K562 treated with DMSO at 1 percent for 4 hours (cell line): ENCODE measurements around the gene TSPAN4. TPM values are rescaled to one million over a fixed set of nuclear protein-coding genes. Genes with fewer than 3 reads are reported as not detected.

Experiments
- total RNA-seq: library from RNA; unstranded; fragments of 300-600 nt; gene quantifications from 2 replicates; pipeline ENCODE4 v1.2.3, GENCODE V29; 2022; ENCODE audit not compliant: insufficient read depth

TSPAN4 gene
- total RNA-seq = 21.7 and 23.7 TPM in 2 replicates

DNA sequence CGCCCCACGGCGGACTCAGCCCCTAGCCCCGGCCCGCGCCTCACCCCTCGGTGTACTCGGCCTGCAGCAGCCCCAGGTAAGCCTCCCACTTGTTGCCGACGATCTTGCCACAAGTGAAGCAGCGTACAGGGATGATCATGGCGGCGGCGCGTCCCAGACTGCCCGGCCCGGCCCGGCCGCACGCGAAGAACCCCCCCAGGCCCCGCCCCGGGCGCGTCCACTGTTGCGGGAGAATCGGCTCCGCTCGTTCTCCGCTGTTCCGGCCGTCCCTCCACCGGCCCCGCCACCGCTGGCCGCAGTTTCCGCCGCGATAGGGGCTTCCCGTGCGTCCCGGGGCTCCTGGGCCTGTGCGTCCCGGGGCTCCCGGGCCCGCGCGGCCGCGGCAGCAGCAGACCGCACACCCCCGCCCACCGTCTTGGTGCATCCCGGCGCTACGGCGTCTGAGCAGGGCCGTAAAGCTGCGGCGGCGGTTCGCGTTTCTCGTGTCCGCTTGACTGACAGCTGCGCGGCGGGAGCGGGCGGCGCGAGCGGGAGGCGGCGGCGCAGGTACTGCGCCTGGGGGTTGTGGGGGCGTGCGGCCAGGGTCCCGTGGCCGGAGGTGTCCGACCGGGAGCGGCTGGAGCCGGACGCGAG, at the start of gene TSPAN4, which contains the start of gene POLR2L:
TSS of gene TSPAN4 (plus strand) at position 483 of the 633 bp plus-strand sequence. CDS start 7,453 bp downstream, outside the sequence.
TSS of gene POLR2L (minus strand) at position 160 of the 633 bp plus-strand sequence. CDS start at position 139, 21 bp downstream.

GRCh38 chr11:798093-798713, 44.4 kb upstream of the TSPAN4 start, which contains the start of gene SLC25A22:
Gene SLC25A22 (minus strand): TSS chr11:798281. CDS start chr11:795006, 3,275 bp downstream.

GRCh38 chr11:809287-810039, 33.2 kb upstream of the TSPAN4 start, which contains the start of gene RPLP2:
Gene RPLP2 (plus strand): TSS chr11:809967. CDS start chr11:810235, 268 bp downstream.

DNA sequence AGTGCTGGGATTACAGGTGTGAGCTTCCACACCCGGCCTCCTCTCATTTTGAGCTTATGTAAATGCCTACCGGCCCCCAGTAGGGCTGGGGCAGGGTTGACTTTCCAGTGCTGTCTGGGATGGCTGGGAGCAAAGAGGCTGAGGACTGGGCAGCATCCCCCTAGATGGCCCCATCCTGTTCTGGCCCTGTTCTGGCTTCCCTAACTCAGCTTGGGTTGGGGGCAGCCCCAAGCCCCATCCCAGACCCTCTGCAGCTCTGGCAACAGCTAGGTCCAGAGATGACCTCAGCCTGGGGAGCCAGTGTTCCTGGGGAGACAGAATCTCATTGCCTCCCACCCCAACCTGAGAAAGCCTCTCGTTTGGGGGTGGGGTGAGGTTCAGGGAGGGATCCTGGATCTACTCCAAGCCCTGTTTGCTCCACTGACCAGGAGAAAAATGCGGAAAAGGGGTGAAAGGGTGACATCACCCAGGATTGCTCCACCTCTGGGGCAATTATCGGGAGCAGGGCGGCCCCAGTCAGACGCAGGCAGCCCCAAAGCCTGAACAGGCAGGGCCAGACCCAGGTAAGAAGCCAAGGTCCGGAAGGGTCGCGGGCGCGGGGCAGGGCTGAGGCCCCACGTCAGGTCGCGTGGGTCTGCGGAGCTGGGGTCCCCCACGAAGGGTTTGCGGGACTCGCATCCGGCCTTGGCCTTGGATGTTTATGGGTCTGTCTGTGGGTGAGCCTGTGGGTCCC, 24.1 kb upstream of the TSPAN4 start, which contains the start of gene PNPLA2:
TSS of gene PNPLA2 (plus strand) at position 519 of the 733 bp plus-strand sequence. CDS start 805 bp downstream, outside the sequence.

DNA sequence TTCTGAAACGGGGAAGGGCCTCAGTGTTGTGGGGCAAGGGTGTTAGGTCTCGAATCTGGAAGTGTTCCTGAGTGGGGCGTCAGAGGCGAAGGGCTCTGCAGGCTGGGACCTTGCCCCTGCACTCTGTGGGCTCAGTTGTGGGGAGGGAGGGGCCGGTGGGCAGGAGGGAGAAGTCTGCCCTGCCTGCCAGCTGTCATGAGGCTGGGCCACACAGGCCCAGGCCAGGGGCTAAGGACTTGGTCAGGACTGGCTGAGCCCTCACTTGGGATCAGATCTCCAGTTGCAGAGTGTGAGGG, 14.8 kb upstream of the TSPAN4 start, which contains the start of gene CRACR2B:
TSS of gene CRACR2B (plus strand) at position 23 of the 296 bp plus-strand sequence. CDS start 689 bp downstream, outside the sequence.

DNA sequence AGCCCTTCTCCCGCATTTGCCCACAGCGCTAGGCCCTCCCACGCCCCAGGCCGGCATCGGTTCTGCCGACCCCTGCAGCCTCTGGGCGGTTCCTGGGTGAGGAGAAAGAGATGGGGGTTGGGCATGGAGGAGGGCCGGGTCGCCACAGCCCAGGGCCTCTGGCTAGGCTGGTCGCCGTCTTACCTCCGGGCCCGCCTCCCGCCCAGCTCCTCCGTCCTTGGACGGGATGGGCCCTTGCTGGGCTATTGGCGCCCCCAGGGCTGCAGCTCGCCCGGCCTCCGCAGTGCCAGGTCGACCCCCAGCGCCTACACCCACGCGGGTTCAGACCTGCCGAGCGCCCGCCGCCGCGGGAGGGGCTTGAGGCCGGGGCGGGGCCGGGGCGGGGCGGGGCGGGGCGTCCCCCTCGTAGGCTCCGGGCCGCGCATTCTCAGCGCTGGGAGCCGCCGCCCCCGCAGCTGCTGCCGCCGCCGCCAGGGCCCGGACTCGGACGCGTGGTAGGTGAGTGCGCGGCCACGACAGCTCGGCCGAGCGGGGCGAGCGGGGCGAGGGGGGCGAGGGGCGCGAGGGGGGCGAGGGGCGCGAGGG, 10.0 kb upstream of the TSPAN4 start, which contains the start of gene CD151:
TSS of gene CD151 (plus strand) at position 424 of the 585 bp plus-strand sequence. CDS start 3,118 bp downstream, outside the sequence.

DNA sequence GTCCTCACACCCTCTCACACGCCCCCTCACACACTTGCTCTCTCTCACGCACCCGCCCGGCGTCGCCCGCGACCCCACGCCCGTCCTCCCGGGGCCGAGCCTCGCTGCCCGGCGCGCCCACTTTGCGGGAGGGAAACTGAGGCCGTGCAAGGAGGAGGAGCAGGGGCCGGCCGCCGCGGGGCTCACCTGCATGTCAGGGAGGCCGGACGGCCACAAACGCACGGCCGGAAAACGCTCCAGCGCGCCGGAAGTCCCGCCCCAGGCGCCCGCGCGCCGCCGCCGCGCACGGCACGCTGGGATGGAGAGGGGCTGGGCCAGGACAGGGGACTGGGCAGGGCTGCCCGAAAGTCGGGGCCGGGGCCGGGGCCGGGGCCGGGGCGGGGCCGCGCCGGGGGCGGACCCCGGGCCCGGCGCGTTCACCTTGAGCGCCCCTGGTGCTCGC, 68.0 kb downstream of the TSPAN4 start, which contains the start of gene CHID1:
TSS of gene CHID1 (minus strand) at position 222 of the 442 bp plus-strand sequence. CDS start 5,994 bp downstream, outside the sequence.

Other genes with a start within 250 kb of the TSPAN4 start
- 31.7 and 39.7 TPM in 2 replicates for gene IRF7, start 226.9 kb upstream of the TSPAN4 start, total RNA-seq
- gene CDHR5, start 217.9 kb upstream of the TSPAN4 start, total RNA-seq = not detected in 2 replicates
- not detected in 2 replicates for gene SCT, start 215.7 kb upstream of the TSPAN4 start, total RNA-seq
- 1.4 TPM in 1 of 2 replicates, not detected in the other for gene DRD4, start 205.6 kb upstream of the TSPAN4 start, total RNA-seq
- gene DEAF1, start 147.6 kb upstream of the TSPAN4 start, total RNA-seq = 59.9 TPM in 2 replicates
- 22.2 and 31.1 TPM in 2 replicates for gene TMEM80, start 147.0 kb upstream of the TSPAN4 start, total RNA-seq
- 6.0 and 9.8 TPM in 2 replicates for gene EPS8L2, start 136.6 kb upstream of the TSPAN4 start, total RNA-seq
- 697 and 710 TPM in 2 replicates for gene TALDO1, start 95.4 kb upstream of the TSPAN4 start, total RNA-seq
- 42.0 and 45.9 TPM in 2 replicates for gene GATD1, start 65.4 kb upstream of the TSPAN4 start, total RNA-seq
- gene CEND1, start 52.8 kb upstream of the TSPAN4 start, total RNA-seq = 0.40 TPM in 1 of 2 replicates, not detected in the other
- 27.7 and 36.2 TPM in 2 replicates for gene SLC25A22, start 44.6 kb upstream of the TSPAN4 start, total RNA-seq
- gene PIDD1, start 37.6 kb upstream of the TSPAN4 start, total RNA-seq = 19.8 and 23.6 TPM in 2 replicates
- gene RPLP2, start 32.9 kb upstream of the TSPAN4 start, total RNA-seq = 1,747 and 1,782 TPM in 2 replicates
- 126 and 160 TPM in 2 replicates for gene PNPLA2, start 23.9 kb upstream of the TSPAN4 start, total RNA-seq
- 34.6 and 39.1 TPM in 2 replicates for gene CRACR2B, start 14.9 kb upstream of the TSPAN4 start, total RNA-seq
- 155 and 161 TPM in 2 replicates for gene CD151, start 9.9 kb upstream of the TSPAN4 start, total RNA-seq
- gene POLR2L, start 323 bp upstream of the TSPAN4 start, total RNA-seq = 30.3 and 50.1 TPM in 2 replicates
- gene CHID1, start 68.0 kb downstream of the TSPAN4 start, total RNA-seq = 66.3 and 73.9 TPM in 2 replicates
- gene AP2A2, start 83.0 kb downstream of the TSPAN4 start, total RNA-seq = 36.8 TPM in 2 replicates
- not detected in 2 replicates for gene MUC6, start 193.9 kb downstream of the TSPAN4 start, total RNA-seq
- not detected in 2 replicates for gene MUC2, start 232.0 kb downstream of the TSPAN4 start, total RNA-seq